DOHH2 (cell line): ENCODE measurements around the gene CTTNBP2NL.

ENCODE experiments used
- CTCF ChIP-seq: fragments of 200-600 bp; sonication (generic); IDR thresholded peaks from one replicate; pipeline ENCODE4 v1.5.1; 2014; ENCODE audit warnings: antibody characterized with exemption, mild to moderate bottlenecking, low read depth, low read length; ENCODE audit not compliant: poor library complexity, severe bottlenecking
- EZH2phosphoT487 ChIP-seq: fragments of 200-600 bp; sonication (generic); IDR thresholded peaks from 2 replicates; pipeline ENCODE4 v1.6.1; 2017; ENCODE audit warnings: borderline replicate concordance, mild to moderate bottlenecking, antibody characterized with exemption, low read length, moderate library complexity, mixed read lengths

DNA sequence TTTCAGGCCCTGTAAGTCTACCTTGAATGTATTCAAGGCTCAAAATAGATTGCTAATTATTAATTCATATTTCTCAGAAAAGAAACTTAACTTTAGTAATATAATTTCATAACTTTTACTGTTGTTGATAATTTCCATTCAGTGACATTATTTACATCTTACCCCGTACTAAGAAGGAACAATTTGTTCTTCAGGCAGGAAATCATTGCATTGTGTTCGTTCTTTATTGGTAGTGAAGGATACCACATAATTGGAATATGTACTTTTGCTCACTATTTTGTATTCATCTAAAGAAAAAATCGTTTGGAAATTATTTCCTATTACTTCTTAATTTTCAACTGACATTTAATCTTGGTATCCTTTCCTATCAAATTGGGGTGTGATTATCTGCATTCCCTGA is 39.4 kb downstream of the CTTNBP2NL start:
- TF ChIP-seq CTCF, result no peak
- TF ChIP-seq EZH2phosphoT487, result no peak
